Measurements from ENCODE around the gene TM7SF2. TPM values are rescaled to one million over a fixed set of nuclear protein-coding genes. Genes with fewer than 3 reads are reported as not detected.

TM7SF2 gene
- total RNA-seq, 1 donor from 2014 or later: 37.5 TPM

GRCh38 chr11:65089621-65090020, 22.1 kb upstream of the TM7SF2 start:
- DNase-seq (ENCODE audit: low spot score): no peak

GRCh38 chr11:65090628-65091027, 21.0 kb upstream of the TM7SF2 start:
- DNase-seq (ENCODE audit: low spot score): no peak

- no peak for DNase-seq (ENCODE audit: low spot score)
Measured at GRCh38 chr11:65095427-65095826, 16.2 kb upstream of the TM7SF2 start.

GRCh38 chr11:65095974-65096806, 15.5 kb upstream of the TM7SF2 start, which contains the start of gene VPS51:
TSS of gene VPS51 (plus strand) at chr11:65096214. CDS start at chr11:65096251, 37 bp downstream.
- peak; percentile 91 for DNase-seq (ENCODE audit: low spot score)

DNA sequence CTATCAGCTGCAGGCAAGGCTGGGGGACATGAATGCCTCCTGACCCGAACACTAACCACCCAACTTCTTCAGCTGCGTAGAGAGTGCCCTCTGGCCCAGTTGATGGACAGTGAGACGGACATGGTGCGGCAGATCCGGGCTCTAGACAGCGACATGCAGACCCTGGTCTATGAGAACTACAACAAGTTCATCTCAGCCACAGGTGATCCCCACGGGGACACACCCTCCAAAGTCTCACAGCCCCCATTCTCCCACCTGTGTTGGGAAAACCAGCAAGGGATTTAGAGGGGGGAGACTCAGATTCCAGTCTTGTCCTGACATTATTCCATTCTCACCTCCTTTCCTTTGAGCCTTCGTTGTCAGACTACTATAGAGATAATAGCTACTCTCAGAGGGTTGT, 14.7 kb upstream of the TM7SF2 start:
- DNase-seq (ENCODE audit: low spot score): no peak

DNA sequence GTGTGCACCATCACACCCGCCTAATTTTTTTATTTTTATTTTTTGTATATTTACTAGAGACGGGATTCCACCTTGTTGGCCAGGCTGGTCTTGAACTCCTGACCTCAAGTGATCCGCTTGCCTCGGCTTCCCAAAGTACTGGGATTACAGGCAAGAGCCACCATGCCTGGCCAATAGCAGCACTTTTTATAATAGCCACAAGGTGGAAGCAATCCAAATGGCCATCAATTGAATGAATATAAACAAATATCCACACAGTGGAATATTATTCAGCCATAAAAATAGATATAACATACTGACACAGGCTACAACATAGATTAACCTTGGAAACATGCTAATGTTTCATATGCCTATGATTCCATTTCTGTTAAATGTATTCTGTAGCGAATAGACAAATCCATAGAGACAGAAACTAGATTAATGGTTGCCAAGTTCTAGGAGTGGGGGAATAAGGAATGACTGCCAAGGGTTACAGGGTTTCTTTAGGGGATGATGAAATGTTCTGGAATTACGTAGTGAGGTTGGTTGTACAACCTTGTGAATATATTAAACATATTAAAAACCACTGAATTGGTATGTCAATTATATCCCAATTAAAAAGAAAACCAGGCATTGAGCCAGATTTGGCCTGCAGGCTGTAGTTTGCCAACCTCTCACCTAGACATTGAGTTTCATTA, 10.9 kb upstream of the TM7SF2 start:
- no peak for DNase-seq (ENCODE audit: low spot score)

DNA sequence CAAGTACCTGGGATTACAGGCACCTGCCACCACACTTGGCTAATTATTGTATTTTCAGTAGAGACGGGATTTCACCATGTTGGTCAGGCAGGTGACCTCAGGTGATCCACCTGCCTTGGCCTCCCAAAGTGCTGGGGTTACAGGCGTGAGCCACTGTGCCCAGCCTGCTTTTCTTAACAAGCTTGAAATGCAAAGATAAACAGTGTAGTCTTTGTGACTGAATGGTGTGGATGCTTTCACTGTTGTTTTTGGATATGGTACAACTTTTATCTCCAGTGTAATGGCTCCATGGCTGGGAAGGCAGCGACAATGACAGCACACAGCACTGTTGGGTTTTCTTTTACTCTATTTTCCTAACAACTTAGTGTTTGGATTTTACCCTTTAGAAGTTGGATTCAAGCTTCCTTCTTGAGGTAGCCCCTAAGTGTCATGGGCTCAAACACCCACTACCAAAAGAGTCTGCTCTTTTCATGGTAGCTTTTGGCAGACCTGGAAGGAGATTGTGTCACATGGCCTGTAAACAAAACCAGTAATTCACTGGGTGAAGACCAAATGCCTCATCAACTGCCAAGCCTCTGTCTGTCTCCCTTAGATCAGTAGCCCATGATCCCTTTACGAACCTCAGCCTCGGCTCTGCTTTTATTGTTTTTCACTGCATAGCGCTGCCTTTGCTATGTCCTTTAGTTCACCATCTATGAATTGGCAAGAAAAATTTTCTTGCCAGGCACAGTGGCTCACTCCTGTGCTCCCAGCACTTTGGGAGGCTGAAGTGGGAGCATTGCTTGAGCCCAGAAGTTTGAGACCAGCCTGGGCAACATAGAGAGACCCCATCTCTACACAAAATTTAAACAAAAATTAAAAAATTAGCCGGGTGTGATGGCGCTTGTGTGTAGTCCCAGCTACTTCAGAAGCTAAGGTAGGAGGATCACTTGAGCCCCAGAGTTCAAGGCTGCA, 9.3 kb upstream of the TM7SF2 start:
- no peak for DNase-seq (ENCODE audit: low spot score)

DNA sequence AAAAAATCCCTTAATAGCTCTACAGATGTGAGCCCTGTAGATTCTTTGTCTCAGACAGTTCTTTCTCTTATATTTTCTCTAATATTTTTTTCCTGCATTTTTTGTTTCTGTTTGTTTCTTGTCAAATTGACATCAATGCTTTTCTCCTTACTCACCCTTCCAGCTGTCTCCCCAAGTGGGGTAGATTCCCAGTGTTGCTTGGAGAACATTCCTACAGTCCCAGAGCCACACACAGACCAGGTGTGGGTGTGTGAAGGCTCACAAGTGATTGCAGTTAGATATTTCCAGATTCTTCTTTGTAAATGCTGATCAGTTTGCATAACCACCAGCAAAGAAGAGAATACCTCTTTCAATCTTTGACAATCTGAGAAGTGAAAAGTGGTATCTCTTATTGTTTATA, 8.2 kb upstream of the TM7SF2 start:
- DNase-seq (ENCODE audit: low spot score): no peak

GRCh38 chr11:65104628-65105027, 7.0 kb upstream of the TM7SF2 start:
- no peak for DNase-seq (ENCODE audit: low spot score)

GRCh38 chr11:65107078-65107477, 4.6 kb upstream of the TM7SF2 start:
- DNase-seq (ENCODE audit: low spot score): no peak

DNA sequence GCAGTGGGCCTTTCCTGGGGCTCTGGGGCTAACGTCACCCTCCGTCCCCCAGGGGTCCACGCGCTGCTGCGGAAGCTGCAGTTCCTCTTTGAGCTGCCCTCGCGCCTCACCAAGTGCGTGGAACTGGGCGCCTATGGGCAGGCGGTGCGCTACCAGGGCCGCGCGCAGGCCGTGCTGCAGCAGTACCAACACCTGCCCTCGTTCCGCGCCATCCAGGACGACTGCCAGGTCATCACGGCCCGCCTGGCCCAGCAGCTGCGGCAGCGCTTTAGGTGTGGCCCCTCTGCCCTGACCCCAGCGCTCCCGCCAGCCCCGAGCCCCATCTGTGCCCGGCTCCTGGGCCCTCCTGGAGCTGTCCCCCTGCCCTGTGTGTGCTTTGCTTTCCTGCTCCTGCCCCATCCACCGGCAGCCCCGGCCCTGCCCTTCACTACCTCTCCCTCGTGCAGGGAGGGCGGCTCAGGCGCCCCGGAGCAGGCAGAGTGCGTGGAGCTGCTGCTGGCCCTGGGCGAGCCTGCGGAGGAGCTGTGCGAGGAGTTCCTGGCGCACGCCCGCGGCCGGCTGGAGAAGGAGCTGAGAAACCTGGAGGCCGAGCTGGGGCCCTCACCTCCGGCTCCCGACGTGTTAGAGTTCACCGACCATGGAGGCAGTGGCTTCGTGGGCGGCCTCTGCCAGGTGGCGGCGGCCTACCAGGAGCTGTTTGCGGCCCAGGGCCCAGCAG, 3.8 kb upstream of the TM7SF2 start:
- no peak for DNase-seq (ENCODE audit: low spot score)

- DNase-seq (ENCODE audit: low spot score): no peak
Measured at GRCh38 chr11:65108469-65109123, 3.1 kb upstream of the TM7SF2 start.

DNA sequence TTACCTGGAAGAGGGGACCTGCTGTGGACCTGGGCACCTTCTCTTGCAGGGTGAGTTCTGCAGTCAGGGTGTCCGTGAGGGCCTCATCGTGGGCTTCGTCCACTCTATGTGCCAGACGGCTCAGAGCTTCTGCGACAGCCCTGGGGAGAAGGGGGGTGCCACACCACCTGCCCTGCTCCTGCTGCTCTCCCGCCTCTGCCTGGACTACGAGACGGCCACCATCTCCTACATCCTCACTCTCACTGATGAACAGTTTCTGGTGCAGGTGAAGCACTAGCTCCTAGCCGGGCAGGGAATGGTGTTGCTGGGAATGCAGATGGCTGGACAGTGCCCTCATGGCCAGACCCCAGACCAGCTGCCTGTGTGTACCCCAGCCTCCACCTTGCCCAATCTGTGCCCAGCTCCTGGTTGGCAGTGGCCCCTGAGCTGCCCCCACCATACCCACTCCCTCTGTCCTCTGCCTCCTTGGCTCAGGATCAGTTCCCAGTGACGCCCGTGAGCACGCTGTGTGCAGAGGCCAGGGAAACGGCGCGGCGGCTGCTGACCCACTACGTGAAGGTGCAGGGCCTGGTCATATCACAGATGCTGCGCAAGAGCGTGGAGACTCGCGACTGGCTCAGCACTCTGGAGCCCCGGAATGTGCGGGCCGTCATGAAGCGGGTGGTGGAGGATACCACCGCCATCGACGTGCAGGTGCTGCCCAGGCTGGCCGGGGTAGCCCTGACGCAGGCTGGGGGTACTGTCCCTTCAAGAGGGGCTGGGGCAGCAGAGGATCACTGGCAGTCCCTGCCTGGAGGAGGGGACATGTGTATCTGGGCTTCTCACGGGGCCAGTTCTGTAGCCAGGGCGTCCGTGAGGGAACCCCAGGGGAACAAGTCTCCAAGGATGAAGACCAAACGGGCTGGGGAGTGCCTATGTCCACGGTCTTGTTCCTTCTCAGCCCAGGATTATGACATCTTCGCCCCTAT, 2.2 kb upstream of the TM7SF2 start:
- DNase-seq (ENCODE audit: low spot score): no peak

DNA sequence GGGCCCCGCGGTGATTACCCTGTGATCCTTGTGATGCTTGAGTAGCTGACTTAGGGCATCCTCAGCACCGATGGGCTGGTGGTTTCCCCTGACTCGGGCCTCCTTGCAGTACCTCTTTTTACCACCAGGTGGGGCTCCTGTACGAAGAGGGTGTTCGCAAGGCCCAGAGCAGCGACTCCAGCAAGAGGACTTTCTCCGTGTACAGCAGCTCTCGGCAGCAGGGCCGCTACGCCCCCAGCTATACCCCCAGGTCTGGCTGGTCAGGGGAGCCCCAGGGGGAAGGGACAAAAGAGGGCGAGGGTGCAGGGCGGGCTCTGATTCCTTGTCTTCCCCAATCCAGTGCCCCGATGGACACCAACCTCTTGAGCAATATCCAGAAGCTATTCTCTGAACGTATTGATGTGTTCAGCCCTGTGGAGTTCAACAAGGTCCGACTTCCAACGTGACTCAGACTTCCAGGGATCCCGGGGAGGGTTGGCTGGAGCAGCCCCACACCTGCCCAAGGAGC, 1.3 kb upstream of the TM7SF2 start:
- DNase-seq (ENCODE audit: low spot score): peak; percentile 93

- DNase-seq (ENCODE audit: low spot score): no peak
Measured at GRCh38 chr11:65111159-65111743, 421 bp upstream of the TM7SF2 start.

- DNase-seq (ENCODE audit: low spot score): no peak
Measured at GRCh38 chr11:65112546-65113360, 1.1 kb downstream of the TM7SF2 start.

DNA sequence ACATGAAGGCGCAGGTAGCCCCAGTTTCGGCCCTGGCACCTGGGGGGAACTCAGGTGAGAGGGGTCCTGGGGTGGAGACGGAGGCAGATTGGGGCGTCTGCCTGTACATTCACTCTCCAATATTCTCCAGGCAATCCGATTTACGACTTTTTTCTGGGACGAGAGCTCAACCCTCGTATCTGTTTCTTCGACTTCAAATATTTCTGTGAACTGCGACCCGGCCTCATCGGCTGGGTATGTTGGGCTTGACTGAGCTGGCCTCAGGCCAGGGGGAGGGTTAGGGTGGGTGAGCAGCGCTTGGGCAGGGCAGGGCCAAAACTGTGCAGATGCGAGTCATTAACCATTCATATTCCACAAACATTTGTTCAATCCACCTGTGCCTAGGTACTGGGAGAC, 1.7 kb downstream of the TM7SF2 start:
- no peak for DNase-seq (ENCODE audit: low spot score)

DNA sequence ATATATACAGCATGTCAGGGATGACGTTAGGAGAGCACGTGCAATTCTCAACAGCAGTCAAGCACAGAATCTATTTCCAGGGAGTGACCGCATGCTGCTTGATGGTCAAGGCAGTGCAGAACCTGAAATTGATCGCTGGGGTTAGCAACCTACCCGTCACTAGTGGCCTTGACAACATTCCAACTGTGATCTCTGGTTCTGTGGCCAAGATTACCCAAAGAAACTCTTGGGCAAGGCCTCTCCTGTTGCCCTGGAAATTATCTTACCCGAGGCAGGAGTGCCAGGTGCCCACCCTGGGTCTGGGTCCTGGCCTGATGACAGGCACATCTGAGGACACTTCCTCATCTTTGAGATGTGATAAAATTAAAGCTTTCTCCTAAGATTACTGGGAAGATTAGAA, 2.2 kb downstream of the TM7SF2 start:
- no peak for DNase-seq (ENCODE audit: low spot score)
